Tibial nerve (tissue), 4 donors: ENCODE measurements around the gene IL6.

Source experiments
- EP300 ChIP-seq, 2 donors: sonication (generic); formaldehyde crosslinking; IDR thresholded peaks; one replicate each; pipeline ENCODE4 v1.6.1; 2017; ENCODE audit warnings: antibody characterized with exemption in 2 of 2, mild to moderate bottlenecking in 1 of 2
- POLR2A ChIP-seq, 2 donors: fragments of 450-650 bp; IDR thresholded peaks; one replicate each; pipeline ENCODE4 v1.6.1; 2017; ENCODE audit warnings: antibody characterized with exemption in 2 of 2, mild to moderate bottlenecking in 2 of 2, moderate library complexity in 2 of 2
- TF ChIP-seq, protein P1 (sequence below), 5 experiments: fragments of 200-600 bp in 3 of 5; fragments of 450-650 bp in 2 of 5; sonication (generic) in 3 of 5; IDR thresholded peaks; one replicate each; pipeline ENCODE4 v1.5.1; 2016 to 2019; ENCODE audit warnings: antibody characterized with exemption in 5 of 5, mild to moderate bottlenecking in 3 of 5, moderate library complexity in 2 of 5

DNA sequence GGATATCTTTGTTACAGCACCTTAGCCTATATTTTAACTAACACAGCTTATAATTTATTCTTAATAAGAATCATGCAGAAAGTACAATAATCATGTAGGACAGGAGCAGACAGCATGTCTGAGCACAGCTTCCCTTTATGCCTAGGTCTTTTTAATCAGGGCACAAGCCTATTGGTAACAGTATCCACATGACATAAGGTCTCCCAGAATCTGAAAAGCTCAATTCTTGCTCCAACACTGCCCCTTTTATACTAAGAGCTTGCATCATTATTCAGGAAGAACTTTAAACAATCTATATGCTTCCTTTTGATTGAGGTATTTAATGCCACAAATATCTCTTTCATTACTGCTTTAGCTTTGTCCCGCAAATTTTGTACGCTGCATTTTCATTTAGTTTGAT is 31.6 kb downstream of the IL6 start:
- TF ChIP-seq, protein P1, sequence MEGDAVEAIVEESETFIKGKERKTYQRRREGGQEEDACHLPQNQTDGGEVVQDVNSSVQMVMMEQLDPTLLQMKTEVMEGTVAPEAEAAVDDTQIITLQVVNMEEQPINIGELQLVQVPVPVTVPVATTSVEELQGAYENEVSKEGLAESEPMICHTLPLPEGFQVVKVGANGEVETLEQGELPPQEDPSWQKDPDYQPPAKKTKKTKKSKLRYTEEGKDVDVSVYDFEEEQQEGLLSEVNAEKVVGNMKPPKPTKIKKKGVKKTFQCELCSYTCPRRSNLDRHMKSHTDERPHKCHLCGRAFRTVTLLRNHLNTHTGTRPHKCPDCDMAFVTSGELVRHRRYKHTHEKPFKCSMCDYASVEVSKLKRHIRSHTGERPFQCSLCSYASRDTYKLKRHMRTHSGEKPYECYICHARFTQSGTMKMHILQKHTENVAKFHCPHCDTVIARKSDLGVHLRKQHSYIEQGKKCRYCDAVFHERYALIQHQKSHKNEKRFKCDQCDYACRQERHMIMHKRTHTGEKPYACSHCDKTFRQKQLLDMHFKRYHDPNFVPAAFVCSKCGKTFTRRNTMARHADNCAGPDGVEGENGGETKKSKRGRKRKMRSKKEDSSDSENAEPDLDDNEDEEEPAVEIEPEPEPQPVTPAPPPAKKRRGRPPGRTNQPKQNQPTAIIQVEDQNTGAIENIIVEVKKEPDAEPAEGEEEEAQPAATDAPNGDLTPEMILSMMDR (IDR thresholded peaks at IDR 0.05): no peak
- TF ChIP-seq EP300 (IDR thresholded peaks at IDR 0.05) (no peak), POLR2A (IDR thresholded peaks at IDR 0.05) (no peak)
